Astrocyte (in vitro differentiated cells and primary cell): Measurements from ENCODE around the gene CFI.

ENCODE experiments used
- CTCF ChIP-seq: IDR thresholded peaks from 2 replicates; pipeline ENCODE4 v1.5.1; 2011; ENCODE audit warnings: low read depth, mild to moderate bottlenecking, inconsistent platforms, low read length, moderate library complexity; ENCODE audit not compliant: insufficient read depth
- EZH2 ChIP-seq: IDR thresholded peaks from 2 replicates; pipeline ENCODE4 v1.6.1; 2012; ENCODE audit warnings: mild to moderate bottlenecking, low read length, inconsistent platforms; ENCODE audit not compliant: insufficient read depth

- TF ChIP-seq CTCF (no peak), EZH2 (no peak)
These were observed 15.0 kb downstream of the CFI start for GRCh38 chr4:109786846-109787245.
